Measurements from ENCODE around the gene ZMYM2. TPM values are rescaled to one million over a fixed set of nuclear protein-coding genes. Genes with fewer than 3 reads are reported as not detected.
A peak's percentile ranks its signal among the peaks of the same experiment; 100 is the strongest.

Gene ZMYM2
- polyA plus RNA-seq, 3 donors: 6.7 to 32.6 (median 8.5) TPM

DNA sequence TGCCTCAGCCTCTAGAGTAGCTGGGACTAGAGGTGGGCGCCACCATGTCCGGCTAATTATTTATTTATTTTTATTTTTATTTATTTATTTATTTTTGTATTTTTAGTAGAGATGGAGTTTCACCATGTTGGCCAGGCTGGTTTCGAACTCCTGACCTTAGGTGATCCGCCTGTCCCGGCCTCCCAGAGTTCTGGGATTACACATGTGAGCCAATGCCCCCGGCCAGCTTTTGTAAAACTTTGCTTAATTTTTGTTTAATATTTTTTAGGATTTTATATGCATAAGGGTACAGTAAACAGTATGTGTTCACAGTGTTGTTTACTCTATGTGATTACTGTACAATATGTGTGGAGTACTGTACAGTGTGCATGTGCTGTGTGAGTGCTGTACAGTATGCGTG lies 98.7 kb downstream of the ZMYM2 start:
- Histone ChIP-seq H3K36me3 (replicated peaks in 1 of 2; ENCODE audit: control insufficient read depth in 1 of 2, insufficient read depth in 2 of 2, low read length in 2 of 2) (peaks cover 76 to 94% of the 10 kb centered on the region in 2 donors), H3K4me1 (ENCODE audit: control insufficient read depth in 1 of 2, insufficient read depth in 2 of 2, low read length in 2 of 2) (no peaks in the 10 kb centered on the region), H2AFZ (ENCODE audit: insufficient read depth, low read depth, low read length, poor library complexity, severe bottlenecking) (no peak overlapping the region), H3K9me3 (replicated peaks in 1 of 2; ENCODE audit: control insufficient read depth in 1 of 2, insufficient read depth in 1 of 2, low read length in 2 of 2) (no peaks in the 10 kb centered on the region), H3K4me2 (replicated peaks; ENCODE audit: extremely low read depth, low read length, poor library complexity, severe bottlenecking) (no peak overlapping the region), H3K4me3 (replicated peaks in 1 of 3; ENCODE audit: low read depth in 2 of 3, low read length in 3 of 3) (no peak overlapping the region), H3K27me3 (ENCODE audit: control insufficient read depth in 2 of 2, insufficient read depth in 2 of 2, low read length in 2 of 2) (no peaks in the 10 kb centered on the region), H4K20me1 (ENCODE audit: insufficient read depth, low read length) (no peaks in the 10 kb centered on the region), H3K27ac (ENCODE audit: low read depth in 1 of 2, low read length in 2 of 2) (no peak overlapping the region), H3K9ac (ENCODE audit: insufficient read depth, low read length, poor library complexity, severe bottlenecking) (no peak overlapping the region), H3K79me2 (ENCODE audit: insufficient read depth, low read length) (no peaks in the 10 kb centered on the region)
- Mint-ChIP-seq H3K36me3 (peaks cover 71 to 76% of the 10 kb centered on the region in 2 donors), H3K4me1 (no peaks in the 10 kb centered on the region), H3K27me3 (ENCODE audit: low read depth in 3 of 3) (no peaks in the 10 kb centered on the region), H3K27ac (no peak overlapping the region), H3K9me3 (no peaks in the 10 kb centered on the region), H3K4me3 (no peak overlapping the region)
- TF ChIP-seq, protein P1, sequence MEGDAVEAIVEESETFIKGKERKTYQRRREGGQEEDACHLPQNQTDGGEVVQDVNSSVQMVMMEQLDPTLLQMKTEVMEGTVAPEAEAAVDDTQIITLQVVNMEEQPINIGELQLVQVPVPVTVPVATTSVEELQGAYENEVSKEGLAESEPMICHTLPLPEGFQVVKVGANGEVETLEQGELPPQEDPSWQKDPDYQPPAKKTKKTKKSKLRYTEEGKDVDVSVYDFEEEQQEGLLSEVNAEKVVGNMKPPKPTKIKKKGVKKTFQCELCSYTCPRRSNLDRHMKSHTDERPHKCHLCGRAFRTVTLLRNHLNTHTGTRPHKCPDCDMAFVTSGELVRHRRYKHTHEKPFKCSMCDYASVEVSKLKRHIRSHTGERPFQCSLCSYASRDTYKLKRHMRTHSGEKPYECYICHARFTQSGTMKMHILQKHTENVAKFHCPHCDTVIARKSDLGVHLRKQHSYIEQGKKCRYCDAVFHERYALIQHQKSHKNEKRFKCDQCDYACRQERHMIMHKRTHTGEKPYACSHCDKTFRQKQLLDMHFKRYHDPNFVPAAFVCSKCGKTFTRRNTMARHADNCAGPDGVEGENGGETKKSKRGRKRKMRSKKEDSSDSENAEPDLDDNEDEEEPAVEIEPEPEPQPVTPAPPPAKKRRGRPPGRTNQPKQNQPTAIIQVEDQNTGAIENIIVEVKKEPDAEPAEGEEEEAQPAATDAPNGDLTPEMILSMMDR (IDR thresholded peaks at IDR 0.05): no peak
- WGBS (ENCODE audit: insufficient coverage): 93% methylated on average over 3 of the region's 7 CpGs
- no peak for DNase-seq
- intact Hi-C loops (cut with micrococcal nuclease): loop anchor here in 1 of 2 donors (10.0 kb wide), 1 partner anchor 108 kb away; the partner anchor contains the start of gene GJA3

DNA sequence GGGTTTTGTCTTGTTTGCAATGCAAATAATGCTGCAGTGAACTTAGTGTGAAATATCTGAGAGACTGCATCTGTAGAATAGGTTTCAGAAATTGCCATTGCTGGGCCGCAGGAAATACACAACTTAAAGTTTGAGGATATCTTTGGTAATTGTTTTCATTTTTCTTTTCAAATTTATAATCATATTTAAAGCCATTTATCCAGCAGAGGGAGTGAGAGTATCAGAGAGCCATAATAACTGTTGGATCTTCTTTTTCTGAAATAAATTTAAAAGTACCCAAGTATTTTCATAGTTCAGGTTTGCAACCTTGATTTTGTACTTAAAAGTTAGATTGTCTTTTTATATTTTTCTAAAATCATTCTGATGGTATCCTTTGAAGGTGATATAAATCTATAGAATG lies 99.4 kb downstream of the ZMYM2 start:
- H3K36me3 ChIP-seq (replicated peaks in 1 of 2; ENCODE audit: control insufficient read depth in 1 of 2, insufficient read depth in 2 of 2, low read length in 2 of 2): peaks cover 76 to 94% of the 10 kb centered on the region in 2 donors
- H3K9ac ChIP-seq (ENCODE audit: insufficient read depth, low read length, poor library complexity, severe bottlenecking): no peak overlapping the region
- no peaks in the 10 kb centered on the region for H3K79me2 ChIP-seq (ENCODE audit: insufficient read depth, low read length)
- Mint-ChIP-seq H3K27me3 (ENCODE audit: low read depth in 3 of 3) (no peaks in the 10 kb centered on the region), H3K4me1 (no peaks in the 10 kb centered on the region), H3K9me3 (no peaks in the 10 kb centered on the region), H3K36me3 (peaks cover 71 to 79% of the 10 kb centered on the region in 2 donors), H3K27ac (no peak overlapping the region), H3K4me3 (no peak overlapping the region)
- DNase-seq: no peak
- no peaks in the 10 kb centered on the region for H4K20me1 ChIP-seq (ENCODE audit: insufficient read depth, low read length)
- H3K27ac ChIP-seq (ENCODE audit: low read depth in 1 of 2, low read length in 2 of 2): no peak overlapping the region
- intact Hi-C loops (cut with micrococcal nuclease): loop anchor here in 1 of 2 donors (10.0 kb wide), 1 partner anchor 107 kb away; the partner anchor contains the start of gene GJA3
- TF ChIP-seq, protein P1 (IDR thresholded peaks at IDR 0.05): peak; percentile 15
- H2AFZ ChIP-seq (ENCODE audit: insufficient read depth, low read depth, low read length, poor library complexity, severe bottlenecking): no peak overlapping the region
- no peak overlapping the region for H3K4me3 ChIP-seq (replicated peaks in 1 of 3; ENCODE audit: low read depth in 2 of 3, low read length in 3 of 3)
- H3K9me3 ChIP-seq (replicated peaks in 1 of 2; ENCODE audit: control insufficient read depth in 1 of 2, insufficient read depth in 1 of 2, low read length in 2 of 2): no peaks in the 10 kb centered on the region
- no peaks in the 10 kb centered on the region for H3K27me3 ChIP-seq (ENCODE audit: control insufficient read depth in 2 of 2, insufficient read depth in 2 of 2, low read length in 2 of 2)
- no peaks in the 10 kb centered on the region for H3K4me1 ChIP-seq (ENCODE audit: control insufficient read depth in 1 of 2, insufficient read depth in 2 of 2, low read length in 2 of 2)
- WGBS (ENCODE audit: insufficient coverage): no CpG with 5 or more reads among the region's 1 CpG
- H3K4me2 ChIP-seq (replicated peaks; ENCODE audit: extremely low read depth, low read length, poor library complexity, severe bottlenecking): no peak overlapping the region
